Stimulated activated naive CD4-positive, alpha-beta T cell treated with Interleukin-2 at 50 U/mL for 16 hours (primary cell): ENCODE results near the gene WDR18.
"Not testable (repeated sequence)": the region's sequence is repeated elsewhere in the genome, so short reads cannot be mapped to it uniquely, and the experiment has no call there.

ENCODE experiments used
- DNase-seq: peaks from one replicate; lab custom pipeline; 2025; lab: John Stamatoyannopoulos, UW

WDR18 gene

GRCh38 chr19:950352-951066 lies 33.6 kb upstream of the WDR18 start:
- no peak for DNase-seq

DNA sequence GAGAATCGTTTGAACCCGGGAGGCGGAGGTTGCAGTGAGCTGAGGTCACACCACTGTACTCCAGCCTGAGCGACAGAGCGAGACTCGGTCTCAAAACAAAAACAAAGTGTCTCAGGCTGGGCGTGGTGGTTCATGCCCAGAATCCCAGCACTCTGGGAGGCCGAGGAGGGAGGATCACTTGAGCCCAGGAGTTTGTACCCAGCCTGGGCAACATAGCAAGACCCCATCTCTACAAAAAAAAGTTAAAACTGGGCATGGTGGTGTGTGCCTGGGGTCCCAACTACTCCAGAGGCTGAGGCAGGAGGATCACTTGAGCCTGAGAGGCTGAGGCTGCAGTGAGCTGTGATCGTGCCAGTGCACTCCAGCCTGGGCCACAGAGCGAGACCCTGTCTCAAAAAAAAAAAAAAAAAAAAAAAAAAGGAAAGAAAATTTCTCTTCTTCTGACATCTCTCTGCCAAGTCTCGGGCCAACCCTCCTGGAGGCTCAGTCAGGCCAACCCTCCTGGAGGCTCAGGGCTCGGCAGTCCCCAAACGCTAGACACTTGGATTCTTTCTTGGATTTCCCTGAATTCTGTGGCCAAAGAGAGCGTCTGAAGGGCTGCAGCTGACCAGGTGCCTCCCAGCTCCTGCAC lies 32.0 kb upstream of the WDR18 start:
- no peak for DNase-seq

DNA sequence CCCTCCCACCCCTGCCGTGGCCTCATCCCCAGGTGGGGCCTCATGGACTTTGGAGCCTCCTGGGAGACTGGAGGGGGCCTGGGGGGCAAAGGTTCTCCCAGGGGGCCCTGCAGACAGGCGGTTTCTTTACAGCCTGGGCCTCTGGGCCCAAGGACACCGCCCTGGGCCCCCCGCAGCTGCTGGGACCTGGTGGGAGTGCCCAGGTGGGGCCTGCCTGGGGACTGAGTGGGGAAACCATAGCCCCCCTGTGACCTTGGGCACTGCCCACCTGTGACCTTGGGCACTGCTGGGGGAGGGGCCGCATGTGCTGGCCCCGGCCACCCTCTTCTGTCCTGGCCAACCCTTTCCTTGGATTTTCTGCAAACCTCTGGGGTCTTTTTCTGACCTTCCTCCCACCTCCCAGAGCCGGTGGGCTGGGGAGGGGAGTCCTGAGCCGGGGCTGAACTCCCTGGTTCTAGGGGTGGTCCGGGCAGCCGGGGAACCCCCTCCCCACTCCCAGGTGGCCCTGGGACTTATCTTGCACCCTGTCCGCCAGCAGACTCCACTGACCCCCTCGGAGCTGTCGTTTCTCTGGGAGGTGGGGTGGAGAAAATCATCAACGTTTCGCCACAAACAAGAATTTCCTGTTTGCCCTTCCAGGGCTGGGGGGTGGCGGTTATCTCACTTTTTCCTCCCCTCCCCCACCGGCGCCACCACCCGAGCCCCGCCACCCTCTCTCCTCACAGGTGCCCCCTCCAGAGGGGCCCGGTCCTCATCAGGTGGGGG lies 31.3 kb upstream of the WDR18 start:
- DNase-seq = no peak

GRCh38 chr19:953445-954271 lies 30.5 kb upstream of the WDR18 start:
- no peak for DNase-seq

- DNase-seq = no peak
Measured at GRCh38 chr19:954272-954671, 29.9 kb upstream of the WDR18 start.

- DNase-seq = no peak
Measured at GRCh38 chr19:954672-955494, 29.3 kb upstream of the WDR18 start.

DNA sequence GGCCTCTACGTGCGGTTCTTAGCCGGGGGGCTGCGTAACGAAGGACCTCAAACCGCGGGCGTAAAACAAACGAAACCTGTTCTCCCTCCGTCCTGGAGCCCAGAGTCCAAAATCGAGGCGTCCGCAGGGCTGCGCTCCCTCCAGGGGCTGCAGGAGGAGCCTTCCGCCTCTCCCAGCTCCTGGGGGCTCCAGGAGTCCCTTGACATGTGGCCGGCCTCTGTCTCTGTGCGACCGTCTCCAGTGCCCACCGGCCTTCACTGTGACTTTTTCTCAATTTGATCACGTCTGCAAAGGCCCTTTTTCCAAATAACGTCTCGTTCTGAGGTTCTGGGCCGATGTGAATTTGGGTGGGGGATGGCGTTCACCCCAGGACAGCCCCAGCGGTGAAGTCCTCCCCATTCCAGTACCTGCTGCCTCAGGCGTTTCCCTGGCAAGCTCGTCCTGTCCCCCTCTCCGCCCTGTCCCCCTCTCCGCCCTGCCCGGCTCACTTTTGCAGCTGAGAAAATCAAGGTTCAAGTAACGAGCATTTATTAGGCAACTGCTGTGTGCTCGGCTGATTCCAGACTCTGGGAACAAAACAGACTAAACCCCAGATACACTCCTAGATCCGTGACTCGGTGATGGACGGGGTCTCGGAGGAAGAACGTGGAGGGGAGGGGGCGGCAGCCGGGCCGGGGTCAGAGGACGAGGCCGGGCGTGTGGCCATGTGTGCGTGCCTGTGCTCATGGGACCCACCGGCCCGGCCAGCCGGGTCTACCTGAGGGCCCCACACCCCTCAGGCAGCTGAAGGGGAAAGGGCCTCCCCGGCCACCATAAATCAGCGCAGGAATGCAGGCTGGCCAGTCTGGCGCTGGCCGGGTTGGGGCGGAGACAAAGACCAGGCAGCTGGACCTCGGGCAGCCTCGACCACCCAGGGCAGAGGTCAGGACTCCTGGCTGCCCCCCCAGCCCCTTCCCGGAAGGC lies 28.1 kb upstream of the WDR18 start:
- no peak for DNase-seq

DNA sequence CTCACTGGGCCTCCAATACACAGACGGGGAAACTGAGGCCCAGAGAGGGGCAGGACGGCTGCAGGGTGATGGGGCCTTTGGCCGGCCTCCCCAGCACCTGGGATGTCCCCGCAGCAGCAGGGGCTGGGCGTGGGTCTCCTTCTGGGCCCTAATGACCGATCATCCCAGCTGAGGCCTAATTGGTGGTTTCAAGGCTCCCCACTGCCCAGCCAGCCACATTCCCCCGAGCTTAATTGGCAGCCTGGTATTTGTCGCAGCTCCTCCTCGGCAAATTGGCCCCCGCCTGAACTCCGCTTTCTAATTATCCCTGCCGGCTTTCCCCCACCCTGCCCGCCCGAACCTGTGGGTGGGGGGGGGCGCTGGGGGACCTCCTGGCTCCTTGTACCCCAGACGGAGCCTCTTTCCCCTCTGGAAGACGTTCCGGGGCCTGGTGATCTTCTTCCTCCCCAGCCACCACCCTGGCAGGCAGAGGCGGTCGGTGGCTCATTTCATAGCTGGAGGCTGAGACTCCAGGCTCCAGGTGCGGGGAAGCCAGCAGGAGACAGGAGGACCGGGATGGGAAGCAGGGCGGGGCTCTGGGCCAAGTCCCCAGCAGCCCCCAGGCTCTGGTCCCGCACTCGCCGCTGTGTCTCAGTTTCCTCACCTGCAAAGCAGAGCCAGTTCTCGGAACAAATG lies 27.2 kb upstream of the WDR18 start:
- no peak for DNase-seq

DNA sequence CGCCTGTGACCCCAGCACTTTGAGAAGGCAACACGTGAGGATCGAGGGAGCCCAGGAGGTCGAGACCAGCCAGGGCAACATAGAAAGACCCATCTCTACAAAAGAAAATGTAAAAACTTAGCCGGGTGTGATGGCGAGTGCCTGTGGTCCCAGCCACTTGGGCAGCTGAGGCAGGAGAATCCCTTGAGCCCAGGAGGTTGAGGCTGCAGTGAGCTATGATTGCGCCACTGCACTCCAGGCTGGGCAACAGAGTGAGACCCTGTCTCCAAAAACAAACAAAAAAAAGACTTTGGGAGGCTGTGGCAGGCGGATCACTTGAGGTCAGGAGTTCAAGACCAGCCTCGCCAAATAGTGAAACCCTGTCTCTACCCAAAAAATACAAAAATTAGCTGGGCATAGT lies 26.6 kb upstream of the WDR18 start:
- DNase-seq = not testable (repeated sequence)

DNA sequence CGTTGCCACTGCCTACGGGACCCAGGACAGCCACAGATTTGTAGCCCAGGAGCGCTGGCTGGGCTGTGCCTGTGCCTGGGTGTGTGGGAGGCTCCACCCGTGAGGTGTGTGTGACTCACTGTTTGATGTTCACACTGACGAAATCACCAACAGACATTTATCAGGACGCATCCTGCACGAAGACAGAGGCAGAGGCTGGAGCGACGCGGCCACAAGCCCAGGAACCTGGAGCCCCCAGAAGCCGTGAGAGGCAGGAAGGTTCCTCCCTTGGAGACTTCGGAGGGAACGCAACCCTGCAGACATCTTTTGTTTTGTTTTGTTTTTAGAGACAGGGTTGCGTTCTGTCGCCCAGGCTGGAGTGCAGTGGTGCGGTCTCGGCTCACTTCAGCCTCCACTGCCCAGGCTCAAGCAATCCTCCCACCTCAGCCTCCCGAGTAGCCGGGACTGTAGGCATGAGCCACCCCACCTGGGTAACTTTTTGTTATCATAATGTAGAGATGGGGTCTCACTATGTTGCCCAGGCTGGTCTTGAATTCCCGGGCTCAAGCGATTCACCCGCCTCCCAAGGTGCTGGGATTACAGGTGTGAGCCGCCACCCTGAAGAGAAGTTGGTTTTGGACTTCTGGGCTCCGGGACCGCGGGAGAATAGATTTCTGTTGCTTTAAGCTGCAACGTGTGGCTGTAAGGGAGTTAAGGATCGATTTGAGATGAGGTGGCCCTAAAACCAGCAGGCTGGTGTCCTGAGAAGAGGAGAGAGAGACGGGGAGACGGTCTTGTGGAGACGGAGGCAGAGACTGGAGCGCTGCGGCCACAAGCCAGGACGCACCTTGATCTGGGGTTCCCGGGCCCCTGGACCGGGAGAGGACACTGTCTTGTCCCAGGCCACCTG lies 24.9 kb upstream of the WDR18 start:
- peak; percentile 53 for DNase-seq

DNA sequence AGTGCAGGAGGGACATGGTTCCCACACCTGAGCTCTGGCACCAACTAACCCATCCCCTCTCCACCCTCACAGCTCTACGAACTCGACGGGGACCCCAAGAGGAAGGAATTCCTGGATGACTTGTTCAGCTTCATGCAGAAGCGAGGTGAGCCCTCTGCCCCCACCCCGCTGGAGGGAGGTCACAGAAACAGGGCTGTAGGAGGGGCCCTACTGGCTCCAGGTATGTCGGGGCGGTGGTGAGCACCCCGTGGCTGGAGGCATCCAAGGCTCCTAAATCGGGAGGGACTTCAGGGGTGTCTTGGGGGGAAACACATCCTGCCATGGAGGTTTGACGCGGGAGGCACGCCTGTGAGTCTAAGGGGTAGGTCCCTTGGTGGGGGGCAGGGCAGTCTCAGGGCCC lies 24.1 kb upstream of the WDR18 start:
- no peak for DNase-seq

DNA sequence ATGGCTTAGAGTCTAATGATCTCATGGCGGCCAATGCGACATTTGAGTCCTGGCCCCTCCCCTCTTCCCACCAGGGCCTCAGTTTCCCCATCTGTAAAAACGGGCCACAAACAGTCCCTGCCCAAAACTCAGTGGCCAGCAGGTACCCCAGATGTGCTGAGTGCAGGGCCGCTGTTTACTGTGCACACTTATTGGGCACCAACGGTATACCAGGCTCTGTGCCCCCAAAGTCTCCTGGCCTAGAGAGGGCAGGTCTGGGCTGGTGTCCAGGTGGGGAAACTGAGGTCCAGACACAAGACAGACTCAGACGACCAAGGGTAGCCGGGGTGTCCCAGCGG lies 23.6 kb upstream of the WDR18 start:
- DNase-seq = no peak

- DNase-seq = no peak
Measured at GRCh38 chr19:961866-962620, 22.1 kb upstream of the WDR18 start.

GRCh38 chr19:962683-963400 lies 21.3 kb upstream of the WDR18 start:
- DNase-seq = no peak

GRCh38 chr19:963486-963951 lies 20.6 kb upstream of the WDR18 start:
- no peak for DNase-seq

DNA sequence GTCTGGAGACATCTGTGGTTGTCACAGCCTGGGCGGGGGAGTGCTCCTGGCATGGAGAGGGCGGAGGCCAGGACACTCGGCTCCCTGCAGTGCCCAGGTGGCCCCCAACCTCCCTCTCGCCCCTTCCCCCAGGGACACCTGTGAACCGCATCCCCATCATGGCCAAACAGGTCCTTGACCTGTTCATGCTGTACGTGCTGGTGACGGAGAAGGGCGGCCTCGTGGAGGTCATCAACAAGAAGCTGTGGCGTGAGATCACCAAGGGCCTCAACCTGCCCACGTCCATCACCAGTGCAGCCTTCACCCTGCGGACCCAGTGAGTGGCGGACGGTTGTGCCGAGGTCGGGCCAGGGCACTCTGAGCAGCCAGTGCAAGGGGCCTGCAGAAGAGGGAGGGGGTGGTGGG lies 20.0 kb upstream of the WDR18 start:
- DNase-seq = no peak
